ENCODE measurements around the gene SYAP1. TPM values are rescaled to one million over a fixed set of nuclear protein-coding genes. Genes with fewer than 3 reads are reported as not detected.

SYAP1 gene
- total RNA-seq, 2 experiments from 2014 or later: 13.0 to 13.9 TPM

Other genes starting within 250 kb of the SYAP1 start
- not detected for gene S100G, start 69.5 kb upstream of the SYAP1 start, total RNA-seq
- gene CTPS2, start 6.9 kb upstream of the SYAP1 start, total RNA-seq: 1 to 10 TPM; 4.6 to 4.7 TPM
- 10 to 100 TPM; 10.8 to 10.9 TPM for gene TXLNG, start 66.9 kb downstream of the SYAP1 start, total RNA-seq
- 100 to 1,000 TPM; 195 to 201 TPM for gene RBBP7, start 150.8 kb downstream of the SYAP1 start, total RNA-seq
- gene REPS2, start 227.0 kb downstream of the SYAP1 start, total RNA-seq: not detected